BJ (cell line): ENCODE data around the gene PHKA2. TPM values are rescaled to one million over a fixed set of nuclear protein-coding genes. Genes with fewer than 3 reads are reported as not detected.

Source experiments
- CTCF ChIA-PET: fragments of 350-600 bp; formaldehyde crosslinking; extraction: SDS; loops from one replicate; lab custom pipeline; 2021; ENCODE audit warnings: antibody characterized with exemption, inconsistent platforms; lab: Yijun Ruan, JAX
- POLR2A ChIA-PET: fragments of 300-600 bp; sonication (Branson Sonifier 250); formaldehyde crosslinking; extraction: SDS; loops from one replicate; lab custom pipeline; 2021; ENCODE audit warnings: antibody characterized with exemption; lab: Charles Lee
- DNase-seq: peaks from one replicate; pipeline ENCODE4 v3.0.0-alpha.2; 2011; ENCODE audit warnings: low read depth
- H3K27me3 ChIP-seq: 2 replicates; pipeline ENCODE4 v1.6.0; 2011; ENCODE audit warnings: low read length; ENCODE audit not compliant: control insufficient read depth, insufficient read depth
- H3K36me3 ChIP-seq: 2 replicates; pipeline ENCODE4 v1.5.1; 2011; ENCODE audit warnings: low read length; ENCODE audit not compliant: control insufficient read depth, insufficient read depth
- H3K4me3 ChIP-seq: 2 replicates; pipeline ENCODE4 v1.5.1; 2011; ENCODE audit warnings: low read depth, mild to moderate bottlenecking, control low read depth, low read length
- CTCF ChIP-seq: IDR thresholded peaks from 2 replicates; pipeline ENCODE4 v1.5.1; 2011; ENCODE audit warnings: low read depth, mild to moderate bottlenecking, control low read depth, inconsistent platforms, low read length, moderate library complexity; ENCODE audit not compliant: insufficient read depth
- polyA plus RNA-seq: library from polyadenylated mRNA; depleted of rRNA; stranded (reverse); fragments of >200 nt; gene quantifications from 2 replicates; pipeline ENCODE4 v1.2.3, GENCODE V29; 2011

Gene PHKA2
- polyA plus RNA-seq, 1 experiment, result 23.1 TPM

- POLR2A ChIA-PET, result no interaction called here
- no peak for TF ChIP-seq CTCF
- CTCF ChIA-PET, result no interaction called here
- no peaks in the 10 kb centered on the region for H3K27me3 ChIP-seq
- H3K36me3 ChIP-seq, result no peaks in the 10 kb centered on the region
- DNase-seq, result no peak
- H3K4me3 ChIP-seq, result no peak overlapping the region
Measured at GRCh38 chrX:18964901-18965300, 19.0 kb downstream of the PHKA2 start.

GRCh38 chrX:18964026-18964425, 19.9 kb downstream of the PHKA2 start:
- ChIA-PET POLR2A (no interaction called here), CTCF (no interaction called here)
- Histone ChIP-seq H3K4me3 (no peak overlapping the region), H3K36me3 (no peaks in the 10 kb centered on the region), H3K27me3 (no peaks in the 10 kb centered on the region)
- no peak for TF ChIP-seq CTCF
- DNase-seq, result no peak

- TF ChIP-seq CTCF, result no peak
- Histone ChIP-seq H3K36me3 (no peaks in the 10 kb centered on the region), H3K4me3 (no peak overlapping the region), H3K27me3 (no peaks in the 10 kb centered on the region)
- ChIA-PET CTCF (no interaction called here), POLR2A (interaction anchor here (0.6 kb wide), 1 partner anchor 11 kb away, joined by 4 read pairs; no protein-coding TSS in a partner anchor)
- no peak for DNase-seq
Measured at GRCh38 chrX:18962329-18962728, 21.6 kb downstream of the PHKA2 start.

GRCh38 chrX:18961686-18962085, 22.2 kb downstream of the PHKA2 start:
- H3K27me3 ChIP-seq, result no peaks in the 10 kb centered on the region
- DNase-seq, result no peak
- POLR2A ChIA-PET, result interaction anchor here (0.6 kb wide), 1 partner anchor 10 kb away, joined by 4 read pairs; no protein-coding TSS in a partner anchor

GRCh38 chrX:18956303-18957032, 27.4 kb downstream of the PHKA2 start:
- no peaks in the 10 kb centered on the region for H3K36me3 ChIP-seq
- no peak for DNase-seq
- POLR2A ChIA-PET, result no interaction called here
- no peaks in the 10 kb centered on the region for H3K27me3 ChIP-seq
- no peak for TF ChIP-seq CTCF
- CTCF ChIA-PET, result no interaction called here
- H3K4me3 ChIP-seq, result no peak overlapping the region

More at GRCh38 chrX:18961686-18962085, 22.2 kb downstream of the PHKA2 start:
- no peak for TF ChIP-seq CTCF
- H3K36me3 ChIP-seq, result no peaks in the 10 kb centered on the region
- H3K4me3 ChIP-seq, result no peak overlapping the region
- CTCF ChIA-PET, result interaction anchor here (1.8 kb wide), 1 partner anchor 30 kb away, joined by 4 read pairs; no protein-coding TSS in a partner anchor
